Breast epithelium (tissue), 4 donors: ENCODE results near the gene EFNB2. TPM values are rescaled to one million over a fixed set of nuclear protein-coding genes. Genes with fewer than 3 reads are reported as not detected.

Experiments
- DNase-seq, 2 donors: peaks; one replicate each; pipeline ENCODE4 v3.0.0-alpha.2; 2019; ENCODE audit warnings: low spot score in 2 of 2
- H3K27ac ChIP-seq, 2 donors: fragments of 200-600 bp; sonication (generic) in 1 of 2; one replicate each; pipeline ENCODE4 v1.5.1; 2016 to 2019; ENCODE audit warnings: mild to moderate bottlenecking in 1 of 2
- H3K27me3 ChIP-seq, 2 donors: fragments of 200-600 bp; sonication (generic) in 1 of 2; one replicate each; pipeline versions ENCODE4 v1.5.1 to v1.6.0; 2017 to 2019; ENCODE audit warnings: control low read depth in 1 of 2, mild to moderate bottlenecking in 1 of 2
- H3K36me3 ChIP-seq: fragments of 200-600 bp; one replicate; pipeline ENCODE4 v1.5.1; 2019
- H3K4me1 ChIP-seq, 2 donors: fragments of 200-600 bp; sonication (generic); one replicate each; pipeline ENCODE4 v1.5.1; 2016 to 2019; ENCODE audit warnings: control low read depth in 1 of 2
- H3K4me3 ChIP-seq, 3 donors: fragments of 200-600 bp; sonication (generic); 1 replicate in 2 of 3; 2 replicates in 1 of 3; pipeline ENCODE4 v1.5.1; 2016 to 2019; ENCODE audit warnings: mild to moderate bottlenecking in 3 of 3, moderate library complexity in 2 of 3
- H3K9me3 ChIP-seq, 2 donors: fragments of 200-600 bp; sonication (generic) in 1 of 2; one replicate each; pipeline ENCODE4 v1.5.1; 2016 to 2019; ENCODE audit warnings: control low read depth in 1 of 2
- POLR2A ChIP-seq: fragments of 450-650 bp; IDR thresholded peaks from one replicate; pipeline ENCODE4 v1.6.1; 2016; ENCODE audit warnings: antibody characterized with exemption, mild to moderate bottlenecking, moderate library complexity
- POLR2AphosphoS5 ChIP-seq, 3 donors: sonication (generic); formaldehyde crosslinking; IDR thresholded peaks; one replicate each; pipeline ENCODE4 v1.6.1; 2017; ENCODE audit warnings: antibody characterized with exemption in 3 of 3
- intact Hi-C: fragments of 100-400 bp; cut with DNase I; formaldehyde crosslinking; loops from one replicate; pipeline ENCODE4 v1.15.1; 2023; ENCODE audit warnings: low total_unique reads
- total RNA-seq, 3 donors: library from RNA; depleted of rRNA; stranded (reverse); fragments of >200 nt; gene quantifications; one replicate each; pipeline ENCODE4 v1.1.0, GENCODE V29; 2016
- TF ChIP-seq, protein P1 (sequence below), 3 donors: fragments of 450-650 bp; IDR thresholded peaks; one replicate each; pipeline ENCODE4 v1.5.1; 2016 to 2017; ENCODE audit warnings: antibody characterized with exemption in 3 of 3, mild to moderate bottlenecking in 3 of 3, moderate library complexity in 3 of 3

EFNB2 gene
- total RNA-seq, 3 donors from 2014 or later = 9.4 to 15.7 (median 15.2) TPM

DNA sequence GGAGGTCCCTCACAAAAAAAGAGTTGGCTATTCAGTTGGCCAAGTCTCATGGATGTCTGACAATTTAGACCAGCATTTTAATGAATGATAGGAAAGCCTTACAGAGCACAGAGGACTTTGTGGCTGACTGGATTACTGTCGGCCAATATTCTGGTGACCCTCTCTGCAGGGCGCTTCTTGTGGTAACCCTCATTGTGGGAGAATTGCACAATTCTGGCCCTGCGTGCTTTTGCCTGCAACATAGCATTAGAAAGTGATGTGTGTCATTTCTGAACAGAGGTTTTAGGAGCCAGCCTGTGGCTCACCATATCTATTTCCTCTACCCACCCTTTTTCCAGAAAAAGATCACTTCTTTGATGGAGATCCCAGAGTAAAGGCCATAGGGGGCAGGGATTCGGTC, 71.4 kb downstream of the EFNB2 start:
- H3K4me3 ChIP-seq = no peak overlapping the region
- H3K4me1 ChIP-seq = no peaks in the 10 kb centered on the region
- H3K27me3 ChIP-seq = no peaks in the 10 kb centered on the region
- H3K9me3 ChIP-seq = no peaks in the 10 kb centered on the region
- TF ChIP-seq POLR2A = no peak
- no peak for TF ChIP-seq POLR2AphosphoS5 (IDR thresholded peaks at IDR 0.05)
- TF ChIP-seq, protein P1, sequence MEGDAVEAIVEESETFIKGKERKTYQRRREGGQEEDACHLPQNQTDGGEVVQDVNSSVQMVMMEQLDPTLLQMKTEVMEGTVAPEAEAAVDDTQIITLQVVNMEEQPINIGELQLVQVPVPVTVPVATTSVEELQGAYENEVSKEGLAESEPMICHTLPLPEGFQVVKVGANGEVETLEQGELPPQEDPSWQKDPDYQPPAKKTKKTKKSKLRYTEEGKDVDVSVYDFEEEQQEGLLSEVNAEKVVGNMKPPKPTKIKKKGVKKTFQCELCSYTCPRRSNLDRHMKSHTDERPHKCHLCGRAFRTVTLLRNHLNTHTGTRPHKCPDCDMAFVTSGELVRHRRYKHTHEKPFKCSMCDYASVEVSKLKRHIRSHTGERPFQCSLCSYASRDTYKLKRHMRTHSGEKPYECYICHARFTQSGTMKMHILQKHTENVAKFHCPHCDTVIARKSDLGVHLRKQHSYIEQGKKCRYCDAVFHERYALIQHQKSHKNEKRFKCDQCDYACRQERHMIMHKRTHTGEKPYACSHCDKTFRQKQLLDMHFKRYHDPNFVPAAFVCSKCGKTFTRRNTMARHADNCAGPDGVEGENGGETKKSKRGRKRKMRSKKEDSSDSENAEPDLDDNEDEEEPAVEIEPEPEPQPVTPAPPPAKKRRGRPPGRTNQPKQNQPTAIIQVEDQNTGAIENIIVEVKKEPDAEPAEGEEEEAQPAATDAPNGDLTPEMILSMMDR (IDR thresholded peaks at IDR 0.05) = no peak
- no peak overlapping the region for H3K27ac ChIP-seq
- intact Hi-C loops = no loop called here
- no peak for DNase-seq
- H3K36me3 ChIP-seq = no peaks in the 10 kb centered on the region

DNA sequence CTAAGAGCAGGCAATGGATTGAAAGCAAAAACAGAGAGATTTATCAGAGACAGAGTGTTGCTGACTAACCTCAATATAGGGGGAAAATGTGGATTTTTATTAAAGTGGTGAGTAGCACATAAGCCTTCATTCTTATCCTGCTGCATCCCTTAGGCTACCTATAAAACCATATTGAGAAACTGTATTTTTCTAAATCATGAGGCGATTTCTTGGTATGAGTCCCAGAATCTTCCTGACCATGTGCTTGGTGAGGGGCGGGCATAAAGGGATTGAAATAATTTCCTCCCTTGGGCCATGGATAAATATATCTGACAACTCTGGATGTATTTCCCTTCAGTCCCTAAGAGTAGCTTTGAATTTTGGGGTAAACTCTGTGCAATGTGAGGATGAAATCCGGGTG, 72.8 kb downstream of the EFNB2 start:
- H3K4me1 ChIP-seq = no peaks in the 10 kb centered on the region
- H3K9me3 ChIP-seq = no peaks in the 10 kb centered on the region
- H3K36me3 ChIP-seq = no peaks in the 10 kb centered on the region
- TF ChIP-seq POLR2AphosphoS5 (IDR thresholded peaks at IDR 0.05) (no peak), POLR2A (no peak)
- TF ChIP-seq, protein P1 (IDR thresholded peaks at IDR 0.05) = no peak
- DNase-seq = no peak
- H3K27me3 ChIP-seq = no peaks in the 10 kb centered on the region
- no peak overlapping the region for H3K27ac ChIP-seq
- no peak overlapping the region for H3K4me3 ChIP-seq
- intact Hi-C loops = no loop called here

DNA sequence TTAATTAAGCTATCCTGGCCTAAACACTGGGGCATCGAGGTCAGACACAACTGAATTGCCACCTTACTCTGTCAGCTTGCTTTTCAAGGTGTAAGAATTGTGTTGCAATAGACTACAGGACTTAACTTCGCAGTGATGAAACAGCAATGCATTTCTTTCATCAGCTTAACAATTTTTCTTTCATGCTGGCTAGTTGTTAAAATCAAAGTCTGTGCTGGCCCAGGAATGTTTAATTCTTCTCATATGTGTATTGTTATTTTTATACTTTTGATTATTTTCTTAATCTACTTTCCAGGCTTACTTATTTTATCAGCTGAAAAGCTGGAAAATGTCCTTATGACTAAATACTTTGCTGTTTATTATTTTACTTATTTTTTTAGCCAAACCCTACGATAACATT, 79.7 kb downstream of the EFNB2 start:
- Histone ChIP-seq H3K36me3 (no peaks in the 10 kb centered on the region), H3K9me3 (no peaks in the 10 kb centered on the region), H3K27me3 (no peaks in the 10 kb centered on the region), H3K27ac (no peak overlapping the region), H3K4me1 (no peaks in the 10 kb centered on the region), H3K4me3 (no peak overlapping the region)
- intact Hi-C loops = no loop called here
- DNase-seq = no peak
- TF ChIP-seq POLR2AphosphoS5 (IDR thresholded peaks at IDR 0.05) = no peak
- TF ChIP-seq, protein P1 (IDR thresholded peaks at IDR 0.05) = no peak
- no peak for TF ChIP-seq POLR2A

DNA sequence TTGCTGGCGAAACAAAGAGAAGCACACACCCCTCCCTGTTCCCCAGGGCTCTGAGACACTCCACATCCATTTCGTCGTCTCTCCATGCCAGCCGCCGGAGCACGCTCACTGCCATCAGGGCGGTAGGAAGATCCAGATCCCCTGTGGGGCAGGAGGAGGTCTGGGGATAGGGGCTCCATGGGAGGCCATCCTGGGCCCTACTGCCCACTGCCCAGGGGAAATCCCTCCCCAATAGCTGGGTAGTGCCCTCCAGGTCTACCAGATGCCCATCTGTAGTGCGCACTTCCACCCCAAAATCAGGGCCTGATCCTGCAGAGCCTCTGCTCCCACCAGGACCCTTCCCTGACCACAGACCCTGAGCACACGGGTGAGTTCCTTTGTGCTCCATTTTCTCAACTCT, 80.3 kb downstream of the EFNB2 start:
- intact Hi-C loops = no loop called here
- TF ChIP-seq, protein P1 (IDR thresholded peaks at IDR 0.05) = no peak
- no peak for TF ChIP-seq POLR2A
- TF ChIP-seq POLR2AphosphoS5 (IDR thresholded peaks at IDR 0.05) = no peak
- Histone ChIP-seq H3K27ac (no peak overlapping the region), H3K9me3 (no peaks in the 10 kb centered on the region), H3K4me1 (no peaks in the 10 kb centered on the region), H3K4me3 (no peak overlapping the region), H3K36me3 (no peaks in the 10 kb centered on the region), H3K27me3 (no peaks in the 10 kb centered on the region)
- no peak for DNase-seq

DNA sequence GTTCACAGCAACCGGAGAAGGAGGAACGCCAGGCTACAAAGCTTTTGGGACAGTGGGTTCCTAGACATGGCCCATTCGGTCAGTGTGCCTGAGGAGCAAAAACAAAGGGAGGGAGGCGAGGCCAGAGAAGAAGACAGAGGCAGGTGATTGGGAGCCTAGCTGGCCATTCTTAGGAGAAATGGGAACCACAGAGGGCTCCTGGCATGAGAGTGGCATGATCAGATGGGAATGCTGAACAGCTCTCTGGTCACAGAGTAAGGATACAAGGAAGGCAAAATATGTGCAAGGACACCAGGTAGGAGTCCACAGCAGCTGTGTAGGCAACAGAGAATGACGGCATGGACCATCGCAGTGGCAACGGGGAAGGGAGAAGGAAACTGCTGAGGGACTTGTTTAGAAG, 82.4 kb downstream of the EFNB2 start:
- no peak overlapping the region for H3K4me3 ChIP-seq
- H3K4me1 ChIP-seq = no peaks in the 10 kb centered on the region
- DNase-seq = no peak
- no peak overlapping the region for H3K27ac ChIP-seq
- TF ChIP-seq POLR2A (no peak), POLR2AphosphoS5 (IDR thresholded peaks at IDR 0.05) (no peak)
- TF ChIP-seq, protein P1 (IDR thresholded peaks at IDR 0.05) = no peak
- no peaks in the 10 kb centered on the region for H3K9me3 ChIP-seq
- H3K27me3 ChIP-seq = no peaks in the 10 kb centered on the region
- H3K36me3 ChIP-seq = no peaks in the 10 kb centered on the region
- intact Hi-C loops = no loop called here
